ENCODE measurements around the gene ADAMTS5.

ADAMTS5 gene

GRCh38 chr21:26949830-26950229 lies 17.1 kb downstream of the ADAMTS5 start:
- no peak overlapping the region for H3K4me3 ChIP-seq (replicated peaks; ENCODE audit: insufficient read depth, low read length)
- DNase-seq (ENCODE audit: low read depth in 1 of 2, low spot score in 1 of 2), result no peak
- no peak overlapping the region for H3K27ac ChIP-seq (replicated peaks)
- TF ChIP-seq CTCF (IDR thresholded peaks at IDR 0.05; ENCODE audit: insufficient read depth, low read length), result no peak
- no peak for TF ChIP-seq REST (IDR thresholded peaks at IDR 0.05; ENCODE audit: insufficient replicate concordance, low read depth)
- no peak for TF ChIP-seq POLR2AphosphoS5 (IDR thresholded peaks at IDR 0.05; ENCODE audit: low read depth)
- TF ChIP-seq SPI1 (IDR thresholded peaks at IDR 0.05; ENCODE audit: borderline replicate concordance, low read depth), result no peak
- TF ChIP-seq GABPA (IDR thresholded peaks at IDR 0.05; ENCODE audit: low read depth), result no peak
- no peaks in the 10 kb centered on the region for H3K27me3 ChIP-seq (ENCODE audit: insufficient read depth, poor library complexity, severe bottlenecking)

- Histone ChIP-seq H3K4me3 (replicated peaks; ENCODE audit: insufficient read depth, low read length) (no peak overlapping the region), H3K27ac (replicated peaks) (no peak overlapping the region), H3K27me3 (ENCODE audit: insufficient read depth, poor library complexity, severe bottlenecking) (no peaks in the 10 kb centered on the region)
- DNase-seq (ENCODE audit: low read depth in 1 of 2, low spot score in 1 of 2), result no peak
- TF ChIP-seq REST (IDR thresholded peaks at IDR 0.05; ENCODE audit: insufficient replicate concordance, low read depth), result no peak
- TF ChIP-seq POLR2AphosphoS5 (IDR thresholded peaks at IDR 0.05; ENCODE audit: low read depth), result no peak
- no peak for TF ChIP-seq SPI1 (IDR thresholded peaks at IDR 0.05; ENCODE audit: borderline replicate concordance, low read depth)
- TF ChIP-seq GABPA (IDR thresholded peaks at IDR 0.05; ENCODE audit: low read depth), result no peak
- TF ChIP-seq CTCF (IDR thresholded peaks at IDR 0.05; ENCODE audit: insufficient read depth, low read length), result no peak
Observed at GRCh38 chr21:26948194-26948593, 18.7 kb downstream of the ADAMTS5 start.

GRCh38 chr21:26946744-26947446 lies 20.0 kb downstream of the ADAMTS5 start:
- TF ChIP-seq CTCF (IDR thresholded peaks at IDR 0.05; ENCODE audit: insufficient read depth, low read length) (no peak), SPI1 (IDR thresholded peaks at IDR 0.05; ENCODE audit: borderline replicate concordance, low read depth) (no peak), GABPA (IDR thresholded peaks at IDR 0.05; ENCODE audit: low read depth) (no peak), POLR2AphosphoS5 (IDR thresholded peaks at IDR 0.05; ENCODE audit: low read depth) (no peak), REST (IDR thresholded peaks at IDR 0.05; ENCODE audit: insufficient replicate concordance, low read depth) (no peak)
- H3K27ac ChIP-seq (replicated peaks), result no peak overlapping the region; the same call in 1 of the 2 replicates
- DNase-seq (ENCODE audit: low read depth in 1 of 2, low spot score in 1 of 2), result no peak

More at GRCh38 chr21:26946744-26947446, 20.0 kb downstream of the ADAMTS5 start:
- Histone ChIP-seq H3K4me3 (replicated peaks; ENCODE audit: insufficient read depth, low read length) (no peak overlapping the region), H3K27me3 (ENCODE audit: insufficient read depth, poor library complexity, severe bottlenecking) (no peaks in the 10 kb centered on the region)

Measured in HL-60 (cell line).